ENCODE data around the gene UBA52. TPM values are rescaled to one million over a fixed set of nuclear protein-coding genes. Genes with fewer than 3 reads are reported as not detected.

The UBA52 gene
- 980 and 1,286 TPM in 2 replicates for total RNA-seq

GRCh38 chr19:18571564-18572344 lies at the start of gene UBA52:
Gene UBA52, plus strand, starts transcription at chr19:18571857. Its CDS starts 1,444 bp downstream, at chr19:18573301.

GRCh38 chr19:18542941-18543813 lies 28.5 kb upstream of the UBA52 start, which contains the start of gene FKBP8:
Gene FKBP8, minus strand, starts transcription at chr19:18543573. Its CDS starts 1,603 bp downstream, at chr19:18541970.

GRCh38 chr19:18557411-18558201 lies 14.1 kb upstream of the UBA52 start, which contains the start of gene KXD1:
Gene KXD1, plus strand, starts transcription at chr19:18557870. Its CDS starts 4,187 bp downstream, at chr19:18562057.

GRCh38 chr19:18588611-18589379 lies 17.1 kb downstream of the UBA52 start, which contains the start of gene REX1BD:
Gene REX1BD, plus strand, starts transcription at chr19:18588798. Its CDS starts 4 bp downstream, at chr19:18588802.

GRCh38 chr19:18606281-18607225 lies 34.9 kb downstream of the UBA52 start, which contains the start of gene CRLF1:
Gene CRLF1, minus strand, starts transcription at chr19:18606799. Its CDS starts 143 bp downstream, at chr19:18606656.

GRCh38 chr19:18612772-18613588 lies 41.3 kb downstream of the UBA52 start, which contains the start of gene TMEM59L:
Gene TMEM59L, plus strand, starts transcription at chr19:18612870. Its CDS starts 89 bp downstream, at chr19:18612959.

Other genes starting within 250 kb of the UBA52 start
- gene LSM4, start 248.8 kb upstream of the UBA52 start, total RNA-seq, result 152 and 205 TPM in 2 replicates
- 9.3 and 10.2 TPM in 2 replicates for gene PGPEP1, start 231.3 kb upstream of the UBA52 start, total RNA-seq
- gene GDF15, start 185.7 kb upstream of the UBA52 start, total RNA-seq, result 1.4 and 4.7 TPM in 2 replicates
- gene LRRC25, start 174.2 kb upstream of the UBA52 start, total RNA-seq, result not detected in 2 replicates
- 44.8 and 56.0 TPM in 2 replicates for gene SSBP4, start 152.5 kb upstream of the UBA52 start, total RNA-seq
- 13.7 and 23.2 TPM in 2 replicates for gene ISYNA1, start 133.7 kb upstream of the UBA52 start, total RNA-seq
- 15.5 and 17.3 TPM in 2 replicates for gene ELL, start 49.8 kb upstream of the UBA52 start, total RNA-seq
- 317 and 331 TPM in 2 replicates for gene FKBP8, start 28.3 kb upstream of the UBA52 start, total RNA-seq
- gene KXD1, start 14.0 kb upstream of the UBA52 start, total RNA-seq, result 83.2 and 108 TPM in 2 replicates
- 42.0 and 55.3 TPM in 2 replicates for gene REX1BD, start 16.9 kb downstream of the UBA52 start, total RNA-seq
- gene CRLF1, start 34.9 kb downstream of the UBA52 start, total RNA-seq, result 0.87 and 3.1 TPM in 2 replicates
- not detected in 2 replicates for gene TMEM59L, start 41.0 kb downstream of the UBA52 start, total RNA-seq
- gene KLHL26, start 65.2 kb downstream of the UBA52 start, total RNA-seq, result 0.79 and 1.3 TPM in 2 replicates
- gene CRTC1, start 111.8 kb downstream of the UBA52 start, total RNA-seq, result 1.5 and 2.7 TPM in 2 replicates
- under 0.01 TPM in 1 of 2 replicates, not detected in the other for gene COMP, start 219.4 kb downstream of the UBA52 start, total RNA-seq

Measured in placental epithelial cell (primary cell).